GM12892 (cell line): ENCODE measurements around the gene QSOX1.

Experiments used
- POLR2A ChIP-seq: IDR thresholded peaks from 2 replicates; pipeline ENCODE4 v1.6.1; 2011; ENCODE audit warnings: low read depth, low read length, control low read depth
- POLR2AphosphoS5 ChIP-seq: IDR thresholded peaks from 2 replicates; pipeline ENCODE4 v1.6.1; 2011; ENCODE audit warnings: low read depth, low read length, control low read depth

GRCh38 chr1:180218806-180219765 is 64.4 kb downstream of the QSOX1 start:
- TF ChIP-seq POLR2A: no peak
- no peak for TF ChIP-seq POLR2AphosphoS5
